ENCODE measurements around the gene KLHL26.

The KLHL26 gene

DNA sequence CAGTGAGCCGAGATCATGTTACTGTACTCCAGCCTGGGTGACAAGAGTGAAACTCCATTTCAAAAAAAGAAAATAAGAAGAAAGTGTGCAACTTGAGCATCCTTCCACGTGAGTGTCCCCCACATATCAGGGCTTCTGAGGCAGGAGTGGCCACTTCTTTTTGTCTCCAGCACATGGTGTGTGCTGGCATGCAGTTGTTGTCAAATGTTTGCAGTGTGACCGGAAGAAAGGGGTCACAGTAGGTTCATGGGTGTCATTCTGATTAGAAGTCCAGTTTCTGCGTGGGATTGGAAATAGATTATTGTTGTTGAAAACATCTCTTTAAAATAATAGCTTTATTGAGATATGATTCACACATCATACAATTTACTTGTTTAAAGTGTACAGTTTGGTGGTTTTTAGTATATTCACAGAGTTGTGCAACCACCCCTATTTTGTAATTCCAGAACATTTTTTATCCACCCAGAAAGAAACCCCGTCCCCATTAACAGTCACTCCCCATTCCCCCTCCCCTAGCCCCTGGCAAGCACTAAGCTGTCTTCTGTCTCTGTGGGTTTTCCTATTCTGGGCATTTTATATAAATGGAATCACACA, 48.9 kb downstream of the KLHL26 start:
- TF ChIP-seq EZH2phosphoT487 (IDR thresholded peaks at IDR 0.05; ENCODE audit: borderline replicate concordance), result no peak
- TF ChIP-seq, protein P1, sequence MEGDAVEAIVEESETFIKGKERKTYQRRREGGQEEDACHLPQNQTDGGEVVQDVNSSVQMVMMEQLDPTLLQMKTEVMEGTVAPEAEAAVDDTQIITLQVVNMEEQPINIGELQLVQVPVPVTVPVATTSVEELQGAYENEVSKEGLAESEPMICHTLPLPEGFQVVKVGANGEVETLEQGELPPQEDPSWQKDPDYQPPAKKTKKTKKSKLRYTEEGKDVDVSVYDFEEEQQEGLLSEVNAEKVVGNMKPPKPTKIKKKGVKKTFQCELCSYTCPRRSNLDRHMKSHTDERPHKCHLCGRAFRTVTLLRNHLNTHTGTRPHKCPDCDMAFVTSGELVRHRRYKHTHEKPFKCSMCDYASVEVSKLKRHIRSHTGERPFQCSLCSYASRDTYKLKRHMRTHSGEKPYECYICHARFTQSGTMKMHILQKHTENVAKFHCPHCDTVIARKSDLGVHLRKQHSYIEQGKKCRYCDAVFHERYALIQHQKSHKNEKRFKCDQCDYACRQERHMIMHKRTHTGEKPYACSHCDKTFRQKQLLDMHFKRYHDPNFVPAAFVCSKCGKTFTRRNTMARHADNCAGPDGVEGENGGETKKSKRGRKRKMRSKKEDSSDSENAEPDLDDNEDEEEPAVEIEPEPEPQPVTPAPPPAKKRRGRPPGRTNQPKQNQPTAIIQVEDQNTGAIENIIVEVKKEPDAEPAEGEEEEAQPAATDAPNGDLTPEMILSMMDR (conservative IDR thresholded peaks at IDR 0.05; ENCODE audit: low read length), result no peak
- Histone ChIP-seq H3K9me3 (ENCODE audit: insufficient read depth, low read depth, low read length) (no peaks in the 10 kb centered on the region), H3K27me3 (ENCODE audit: insufficient read depth, low read length, poor library complexity, severe bottlenecking) (no peaks in the 10 kb centered on the region), H4K20me1 (ENCODE audit: insufficient read depth, low read length, poor library complexity, severe bottlenecking) (no peaks in the 10 kb centered on the region), H3K36me3 (ENCODE audit: insufficient read depth, low read length) (no peaks in the 10 kb centered on the region), H3K4me1 (ENCODE audit: insufficient read depth, low read length, poor library complexity, severe bottlenecking) (peaks cover 18% of the 10 kb centered on the region), H3K79me2 (ENCODE audit: insufficient read depth, low read length) (peaks cover 57% of the 10 kb centered on the region), H3K4me2 (ENCODE audit: low read depth, low read length, poor library complexity, severe bottlenecking) (peak overlapping the region; percentile 47), H3K9me2 (replicated peaks; ENCODE audit: low read depth, low read length) (no peaks in the 10 kb centered on the region), H2AFZ (ENCODE audit: low read length) (no peak overlapping the region), H3K4me3 (ENCODE audit: low read length, poor library complexity, severe bottlenecking) (no peak overlapping the region), H3F3A (ENCODE audit: low read depth) (no peaks in the 10 kb centered on the region), H3K9ac (ENCODE audit: low read depth, low read length, poor library complexity, severe bottlenecking) (no peak overlapping the region)

DNA sequence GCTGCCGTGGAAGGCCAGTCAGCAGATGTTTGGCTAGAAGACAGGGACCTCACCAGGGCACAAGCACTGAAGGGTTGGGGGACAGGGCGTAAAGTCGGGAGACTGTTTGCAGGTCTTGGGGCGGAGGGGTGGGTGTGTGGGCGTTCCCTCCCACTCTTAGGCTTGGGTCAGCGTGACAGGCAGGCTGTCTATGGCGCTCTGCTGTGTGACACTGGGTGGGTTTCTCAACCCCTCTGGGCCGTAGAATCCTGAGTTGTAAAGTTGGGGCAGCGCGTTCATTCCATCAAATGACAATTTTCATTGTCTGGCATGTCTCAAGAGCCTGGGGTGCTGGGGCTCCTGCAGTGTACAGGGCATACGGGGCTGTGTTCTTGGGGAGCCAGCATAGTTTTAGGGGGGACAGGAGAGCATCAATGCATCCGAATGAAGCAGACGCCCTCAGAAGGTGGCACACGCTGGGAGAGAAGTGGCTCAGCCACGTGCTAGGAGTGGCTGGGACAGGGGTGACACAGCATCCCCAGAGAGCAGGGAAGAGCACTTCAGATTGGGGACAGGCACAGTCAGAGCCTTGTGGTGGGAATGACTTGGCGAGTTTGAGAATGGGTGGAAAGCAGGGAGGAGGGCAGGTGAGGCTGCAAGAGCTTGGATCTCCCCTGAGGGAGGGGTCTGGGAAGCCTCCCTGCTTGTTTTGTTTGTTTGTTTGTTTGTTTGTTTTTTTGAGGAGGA, 51.1 kb downstream of the KLHL26 start:
- Histone ChIP-seq H4K20me1 (ENCODE audit: insufficient read depth, low read length, poor library complexity, severe bottlenecking) (no peaks in the 10 kb centered on the region), H3K9me3 (ENCODE audit: insufficient read depth, low read depth, low read length) (no peaks in the 10 kb centered on the region), H3K4me1 (ENCODE audit: insufficient read depth, low read length, poor library complexity, severe bottlenecking) (peaks cover 12% of the 10 kb centered on the region), H3K79me2 (ENCODE audit: insufficient read depth, low read length) (peaks cover 70% of the 10 kb centered on the region), H3F3A (ENCODE audit: low read depth) (no peaks in the 10 kb centered on the region), H3K27me3 (ENCODE audit: insufficient read depth, low read length, poor library complexity, severe bottlenecking) (no peaks in the 10 kb centered on the region), H3K9ac (ENCODE audit: low read depth, low read length, poor library complexity, severe bottlenecking) (no peak overlapping the region), H3K36me3 (ENCODE audit: insufficient read depth, low read length) (no peaks in the 10 kb centered on the region), H3K4me2 (ENCODE audit: low read depth, low read length, poor library complexity, severe bottlenecking) (no peak overlapping the region), H3K4me3 (ENCODE audit: low read length, poor library complexity, severe bottlenecking) (no peak overlapping the region), H3K9me2 (replicated peaks; ENCODE audit: low read depth, low read length) (no peaks in the 10 kb centered on the region), H2AFZ (ENCODE audit: low read length) (no peak overlapping the region)
- TF ChIP-seq, protein P1 (conservative IDR thresholded peaks at IDR 0.05; ENCODE audit: low read length), result no peak
- TF ChIP-seq EZH2phosphoT487 (IDR thresholded peaks at IDR 0.05; ENCODE audit: borderline replicate concordance), result no peak

DNA sequence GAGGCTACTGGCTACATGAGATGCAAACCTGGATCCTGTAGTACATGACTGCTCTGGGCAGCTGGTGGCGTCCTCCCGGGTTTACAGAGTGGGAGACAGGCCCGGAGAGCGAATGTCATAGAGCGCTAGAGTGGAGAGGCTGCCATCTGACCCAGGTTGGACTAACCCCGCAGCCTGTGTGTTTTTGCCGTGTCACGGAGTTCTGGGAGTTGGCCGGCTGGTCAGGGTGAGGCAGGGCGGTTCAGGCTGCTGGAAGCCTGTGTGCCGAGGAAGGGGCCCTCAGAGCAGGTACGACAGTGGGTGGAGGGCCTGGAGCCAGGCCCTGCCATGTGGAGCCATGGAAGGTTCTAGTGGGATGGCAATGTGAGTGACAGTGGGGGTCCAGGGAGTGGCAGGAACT, 59.2 kb downstream of the KLHL26 start:
- Histone ChIP-seq H3K9ac (ENCODE audit: low read depth, low read length, poor library complexity, severe bottlenecking) (no peak overlapping the region), H3F3A (ENCODE audit: low read depth) (peaks cover 10% of the 10 kb centered on the region; the same call in 1 of the 2 replicates), H4K20me1 (ENCODE audit: insufficient read depth, low read length, poor library complexity, severe bottlenecking) (peaks cover 5% of the 10 kb centered on the region), H2AFZ (ENCODE audit: low read length) (no peak overlapping the region), H3K9me3 (ENCODE audit: insufficient read depth, low read depth, low read length) (no peaks in the 10 kb centered on the region), H3K4me3 (ENCODE audit: low read length, poor library complexity, severe bottlenecking) (no peak overlapping the region), H3K27me3 (ENCODE audit: insufficient read depth, low read length, poor library complexity, severe bottlenecking) (no peaks in the 10 kb centered on the region), H3K4me1 (ENCODE audit: insufficient read depth, low read length, poor library complexity, severe bottlenecking) (peaks cover 14% of the 10 kb centered on the region), H3K4me2 (ENCODE audit: low read depth, low read length, poor library complexity, severe bottlenecking) (no peak overlapping the region), H3K79me2 (ENCODE audit: insufficient read depth, low read length) (peaks cover 72% of the 10 kb centered on the region; the same call in 1 of the 2 replicates), H3K9me2 (replicated peaks; ENCODE audit: low read depth, low read length) (no peaks in the 10 kb centered on the region), H3K36me3 (ENCODE audit: insufficient read depth, low read length) (no peaks in the 10 kb centered on the region)
- no peak for TF ChIP-seq EZH2phosphoT487 (IDR thresholded peaks at IDR 0.05; ENCODE audit: borderline replicate concordance)
- TF ChIP-seq, protein P1 (conservative IDR thresholded peaks at IDR 0.05; ENCODE audit: low read length), result no peak

Measured in Loucy (cell line).